Activated CD4-positive, alpha-beta T cell treated with anti-CD3 and anti-CD28 coated beads, Interleukin-2, amount 50 U/mL, for 48 hours (primary cell): ENCODE data around the gene GNG7.
"Not testable (repeated sequence)": the region's sequence is repeated elsewhere in the genome, so short reads cannot be mapped to it uniquely, and the experiment has no call there.

Source experiments
- DNase-seq, 2 experiments: peaks; one replicate each; pipeline ENCODE4 v3.0.0-alpha.2; 2020

Gene GNG7

GRCh38 chr19:2711172-2711874, 8.8 kb upstream of the GNG7 start:
- DNase-seq = no peak

GRCh38 chr19:2706251-2706650, 3.8 kb upstream of the GNG7 start:
- no peak for DNase-seq

- DNase-seq = no peak
Measured at GRCh38 chr19:2703691-2704216, 1.3 kb upstream of the GNG7 start.

GRCh38 chr19:2703077-2703437, 563 bp upstream of the GNG7 start:
- DNase-seq = no peak

GRCh38 chr19:2701361-2702169, 929 bp downstream of the GNG7 start:
- no peak for DNase-seq

GRCh38 chr19:2700660-2701360, 1.7 kb downstream of the GNG7 start:
- DNase-seq = no peak

- no peak for DNase-seq
Measured at GRCh38 chr19:2699413-2700140, 2.9 kb downstream of the GNG7 start.

- no peak for DNase-seq
Measured at GRCh38 chr19:2694196-2694595, 8.3 kb downstream of the GNG7 start.

- DNase-seq = no peak
Measured at GRCh38 chr19:2693492-2694160, 8.9 kb downstream of the GNG7 start.

GRCh38 chr19:2691951-2692350, 10.5 kb downstream of the GNG7 start:
- no peak for DNase-seq

- DNase-seq = no peak
Measured at GRCh38 chr19:2690856-2691255, 11.6 kb downstream of the GNG7 start.

- no peak for DNase-seq
Measured at GRCh38 chr19:2686360-2686759, 16.1 kb downstream of the GNG7 start.

GRCh38 chr19:2685204-2685704, 17.2 kb downstream of the GNG7 start:
- DNase-seq = no peak

GRCh38 chr19:2683430-2684003, 19.0 kb downstream of the GNG7 start:
- no peak for DNase-seq

- no peak for DNase-seq
Measured at GRCh38 chr19:2680808-2681207, 21.7 kb downstream of the GNG7 start.

GRCh38 chr19:2679439-2679838, 23.1 kb downstream of the GNG7 start:
- no peak for DNase-seq

GRCh38 chr19:2678948-2679347, 23.5 kb downstream of the GNG7 start:
- not testable (repeated sequence) for DNase-seq

- DNase-seq = no peak
Measured at GRCh38 chr19:2678044-2678671, 24.3 kb downstream of the GNG7 start.

- no peak for DNase-seq
Measured at GRCh38 chr19:2676823-2677222, 25.7 kb downstream of the GNG7 start.

- DNase-seq = no peak
Measured at GRCh38 chr19:2675892-2676291, 26.6 kb downstream of the GNG7 start.

- DNase-seq = no peak
Measured at GRCh38 chr19:2670217-2670616, 32.3 kb downstream of the GNG7 start.
